Mesenchymal stem cell (in vitro differentiated cells and primary cell): Measurements from ENCODE around the gene IL4I1.
A peak's percentile ranks its signal among the peaks of the same experiment; 100 is the strongest.

ENCODE experiments used
- DNase-seq: peaks from one replicate; pipeline ENCODE4 v3.0.0-alpha.2; 2013
- H2AFZ ChIP-seq: one replicate; pipeline ENCODE4 v1.6.1; 2013; ENCODE audit warnings: low read depth, mild to moderate bottlenecking, control low read depth, inconsistent platforms, low read length, moderate library complexity
- H2AK5ac ChIP-seq: 2 replicates; pipeline ENCODE4 v1.6.1; 2013; ENCODE audit warnings: low read length, moderate library complexity, mild to moderate bottlenecking, inconsistent platforms; ENCODE audit not compliant: severe bottlenecking
- H2BK120ac ChIP-seq: one replicate; pipeline ENCODE4 v1.6.1; 2013; ENCODE audit warnings: low read depth, mild to moderate bottlenecking, inconsistent platforms, low read length, moderate library complexity
- H2BK12ac ChIP-seq, 2 experiments: one replicate each; pipeline ENCODE4 v1.6.1; 2013; ENCODE audit warnings: inconsistent platforms in 2 of 2, low read length in 2 of 2, mild to moderate bottlenecking in 2 of 2, moderate library complexity in 2 of 2, control low read depth in 1 of 2
- H2BK15ac ChIP-seq: one replicate; pipeline ENCODE4 v1.6.1; 2013; ENCODE audit warnings: mild to moderate bottlenecking, low read depth, inconsistent platforms; ENCODE audit not compliant: poor library complexity, severe bottlenecking
- H2BK5ac ChIP-seq: 2 replicates; pipeline ENCODE4 v1.6.1; 2013; ENCODE audit warnings: low read depth, mild to moderate bottlenecking, low read length, control low read depth, inconsistent platforms; ENCODE audit not compliant: poor library complexity, severe bottlenecking
- H3K14ac ChIP-seq, 2 experiments: one replicate each; pipeline ENCODE4 v1.6.1; 2013; ENCODE audit warnings: inconsistent platforms in 2 of 2, low read length in 2 of 2, control low read depth in 1 of 2, mild to moderate bottlenecking in 1 of 2, moderate library complexity in 1 of 2
- H3K18ac ChIP-seq, 2 experiments: one replicate each; pipeline ENCODE4 v1.6.1; 2013; ENCODE audit warnings: inconsistent platforms in 2 of 2, low read length in 2 of 2, control low read depth in 1 of 2, low read depth in 1 of 2, mild to moderate bottlenecking in 1 of 2
- H3K23ac ChIP-seq, 2 experiments: one replicate each; pipeline ENCODE4 v1.6.1; 2013; ENCODE audit warnings: inconsistent platforms in 2 of 2, low read length in 2 of 2, mild to moderate bottlenecking in 2 of 2, moderate library complexity in 2 of 2, control low read depth in 1 of 2
- H3K27ac ChIP-seq: 2 replicates; pipeline ENCODE4 v1.5.1; 2013; ENCODE audit warnings: mild to moderate bottlenecking, moderate library complexity, low read length, control low read depth, inconsistent platforms; ENCODE audit not compliant: poor library complexity, severe bottlenecking
- H3K27me3 ChIP-seq, 2 experiments: 2 replicates each; pipeline versions ENCODE4 v1.6.1 to v1.7.0; 2013; ENCODE audit warnings: low read length in 2 of 2, mild to moderate bottlenecking in 2 of 2, moderate library complexity in 2 of 2, control low read depth in 1 of 2, inconsistent platforms in 1 of 2; ENCODE audit not compliant: control insufficient read depth in 1 of 2, insufficient read depth in 1 of 2
- H3K36me3 ChIP-seq, 2 experiments: 2 replicates each; pipeline versions ENCODE4 v1.6.1 to v1.7.0; 2013; ENCODE audit warnings: low read length in 2 of 2, control low read depth in 1 of 2, inconsistent platforms in 1 of 2, low read depth in 1 of 2, mild to moderate bottlenecking in 1 of 2; ENCODE audit not compliant: insufficient read depth in 2 of 2, control insufficient read depth in 1 of 2
- H3K4ac ChIP-seq, 2 experiments: one replicate each; pipeline ENCODE4 v1.6.1; 2013; ENCODE audit warnings: inconsistent platforms in 2 of 2, low read length in 2 of 2, mild to moderate bottlenecking in 2 of 2, moderate library complexity in 2 of 2, control low read depth in 1 of 2, low read depth in 1 of 2
- H3K4me1 ChIP-seq: 2 replicates; pipeline ENCODE4 v1.6.1; 2013; ENCODE audit warnings: low read depth, low read length, control low read depth; ENCODE audit not compliant: control insufficient read depth, insufficient read depth
- H3K4me2 ChIP-seq: 2 replicates; pipeline ENCODE4 v1.6.1; 2013; ENCODE audit warnings: low read length, mild to moderate bottlenecking, inconsistent platforms; ENCODE audit not compliant: poor library complexity, severe bottlenecking
- H3K4me3 ChIP-seq, 2 experiments: 2 replicates each; pipeline versions ENCODE4 v1.5.1 to v1.7.0; 2013; ENCODE audit warnings: low read length in 2 of 2, mild to moderate bottlenecking in 2 of 2, control low read depth in 1 of 2, low read depth in 1 of 2; ENCODE audit not compliant: insufficient read depth in 1 of 2
- H3K79me1 ChIP-seq: replicated peaks from 2 replicates; pipeline ENCODE4 v1.6.1; 2013; ENCODE audit warnings: mild to moderate bottlenecking, control low read depth, low read length, inconsistent platforms; ENCODE audit not compliant: poor library complexity, severe bottlenecking
- H3K9ac ChIP-seq: 2 replicates; pipeline ENCODE4 v1.7.0; 2013; ENCODE audit warnings: mild to moderate bottlenecking, low read length, moderate library complexity
- H3K9me3 ChIP-seq: 2 replicates; pipeline ENCODE4 v1.7.0; 2013; ENCODE audit warnings: mild to moderate bottlenecking, low read length; ENCODE audit not compliant: control insufficient read depth
- H4K8ac ChIP-seq: one replicate; pipeline ENCODE4 v1.6.1; 2013; ENCODE audit warnings: inconsistent platforms, mild to moderate bottlenecking, low read length, moderate library complexity
- H4K91ac ChIP-seq: one replicate; pipeline ENCODE4 v1.6.1; 2013; ENCODE audit warnings: mild to moderate bottlenecking, low read length, inconsistent platforms
- WGBS: methylation state at CpG from one replicate; pipeline ENCODE4 v1.1.7; 2013; ENCODE audit warnings: mixed read lengths; 5-methylcytosine and 5-hydroxymethylcytosine counted together

IL4I1 gene

DNA sequence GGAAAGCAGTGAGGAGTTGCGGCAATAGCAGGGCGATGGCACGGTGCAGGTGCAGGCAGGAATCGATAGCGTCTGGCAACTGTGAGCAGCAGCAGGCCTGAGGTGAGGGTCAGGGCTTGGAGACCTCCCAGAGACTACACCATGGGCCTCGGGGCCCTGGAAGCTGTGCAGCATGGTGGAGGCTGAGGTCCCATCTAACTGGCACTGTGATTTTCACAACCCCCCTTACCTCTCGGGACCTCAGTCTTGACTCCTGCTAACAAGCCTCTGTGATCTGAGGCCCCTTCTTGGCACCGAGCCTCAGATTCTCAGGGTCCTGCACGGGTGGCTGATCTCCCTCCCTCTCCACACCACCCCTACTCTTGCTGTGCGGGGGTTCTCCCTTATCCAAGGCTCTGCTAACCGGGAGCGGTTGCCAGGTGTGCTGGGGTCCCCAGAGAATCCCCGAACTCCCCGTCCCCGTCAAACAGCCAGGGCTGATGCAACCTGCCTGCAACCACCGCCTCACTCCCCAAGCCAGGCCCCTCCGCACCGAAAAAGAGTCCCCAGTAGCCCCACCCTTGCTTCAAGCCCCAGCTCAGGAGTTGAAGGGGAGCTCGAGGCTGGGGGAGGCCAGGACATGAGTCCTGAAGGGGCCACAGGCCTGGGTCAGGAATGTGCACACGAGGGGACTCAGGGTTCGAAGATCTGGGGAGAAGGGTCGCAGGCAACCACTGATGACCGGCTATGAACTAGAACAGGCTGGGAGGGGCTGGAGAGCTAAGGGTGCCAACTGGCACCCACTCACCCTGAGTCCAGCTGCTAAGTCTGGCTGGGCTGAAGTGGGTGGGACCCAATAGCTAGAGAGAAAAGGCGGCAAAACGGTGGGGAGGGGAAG, 27.6 kb upstream of the IL4I1 start:
- H2BK15ac ChIP-seq: no peak overlapping the region
- peaks cover 57 to 62% of the 10 kb centered on the region in 2 experiments for H3K36me3 ChIP-seq
- H3K9ac ChIP-seq: peak overlapping the region; percentile 8
- H3K27me3 ChIP-seq: no peaks in the 10 kb centered on the region
- H3K9me3 ChIP-seq: no peaks in the 10 kb centered on the region
- no peak overlapping the region for H3K4me2 ChIP-seq
- H4K8ac ChIP-seq: no peak overlapping the region
- no peak overlapping the region for H2BK5ac ChIP-seq
- WGBS: 93% methylated on average over 25 of the region's 25 CpGs
- peaks cover 28% of the 10 kb centered on the region for H3K4me1 ChIP-seq
- H4K91ac ChIP-seq: peak overlapping the region; percentile 11
- H3K27ac ChIP-seq: no peak overlapping the region
- no peak overlapping the region for H3K4ac ChIP-seq
- H3K79me1 ChIP-seq: peaks cover 13% of the 10 kb centered on the region
- no peak overlapping the region for H3K18ac ChIP-seq
- H2BK12ac ChIP-seq: no peak overlapping the region
- H3K23ac ChIP-seq: no peak overlapping the region
- no peak overlapping the region for H3K4me3 ChIP-seq
- no peak overlapping the region for H3K14ac ChIP-seq
- H2BK120ac ChIP-seq: no peak overlapping the region
- H2AFZ ChIP-seq: no peak overlapping the region
- no peak for DNase-seq
- H2AK5ac ChIP-seq: no peak overlapping the region

- H2BK120ac ChIP-seq: no peak overlapping the region
- 96% methylated on average over 30 of the region's 31 CpGs for WGBS
- H3K27me3 ChIP-seq: no peaks in the 10 kb centered on the region
Observed at GRCh38 chr19:49923055-49924003, 26.6 kb upstream of the IL4I1 start.

DNA sequence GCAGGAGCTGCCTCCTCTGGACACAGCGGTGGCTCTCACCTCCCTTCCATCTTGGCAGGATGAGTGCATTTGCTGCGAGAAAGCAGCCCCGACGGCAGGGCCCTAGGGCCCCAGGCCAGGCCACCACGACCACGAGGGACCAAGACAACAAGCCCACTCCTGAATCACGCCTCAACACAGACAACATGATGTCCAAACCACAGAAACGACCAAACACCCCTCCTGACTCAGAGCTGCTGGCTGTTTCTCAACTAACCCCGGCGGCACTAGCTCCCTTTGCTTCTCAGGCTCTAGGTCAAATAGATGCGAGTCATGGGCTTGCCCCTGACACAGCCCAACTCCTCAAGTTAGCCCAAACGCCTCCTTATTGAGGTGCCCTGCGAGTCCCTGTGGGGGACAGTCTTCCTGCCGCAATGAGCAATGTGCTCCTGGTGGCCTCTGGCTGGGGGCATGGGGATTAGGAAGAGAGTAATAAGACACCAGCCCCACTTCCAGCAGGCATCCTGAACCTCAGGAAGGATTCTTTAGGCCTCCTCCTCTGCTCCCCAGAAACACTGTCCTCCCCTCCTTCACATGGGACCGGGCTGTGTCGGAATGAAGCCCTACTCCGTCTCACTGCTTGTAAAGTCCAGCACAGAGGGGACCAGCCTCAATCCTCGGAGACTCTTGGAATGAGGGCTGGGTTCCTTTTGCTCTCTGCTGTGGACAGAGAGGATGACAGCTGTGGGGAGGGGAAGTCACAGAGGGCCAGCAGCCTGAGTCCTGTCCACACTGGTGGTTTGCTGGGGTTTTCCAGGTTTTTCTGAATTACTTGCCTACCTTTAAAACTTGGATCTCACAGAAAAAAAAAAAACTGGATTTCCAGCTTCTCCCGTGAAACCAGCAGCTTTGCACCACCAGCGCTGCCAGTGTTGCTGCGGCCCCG, 25.4 kb upstream of the IL4I1 start:
- 81% methylated on average over 21 of the region's 22 CpGs for WGBS
- peak overlapping the region in 1 of 2 experiments; percentile 40 for H3K4ac ChIP-seq
- no peak overlapping the region for H2AFZ ChIP-seq
- H3K4me2 ChIP-seq: no peak overlapping the region
- peak overlapping the region in 1 of 2 experiments; percentile 48 for H3K18ac ChIP-seq
- H3K27ac ChIP-seq: no peak overlapping the region
- no peak overlapping the region for H4K91ac ChIP-seq
- no peak overlapping the region for H2BK12ac ChIP-seq
- H3K23ac ChIP-seq: peak overlapping the region in 1 of 2 experiments; percentile 30
- H3K9ac ChIP-seq: peak overlapping the region; percentile 50
- no peak overlapping the region for H3K4me3 ChIP-seq
- peak; percentile 86 for DNase-seq
- peaks cover 19% of the 10 kb centered on the region for H3K79me1 ChIP-seq
- no peak overlapping the region for H2BK5ac ChIP-seq
- peaks cover 23% of the 10 kb centered on the region for H3K4me1 ChIP-seq
- no peak overlapping the region for H2AK5ac ChIP-seq
- H3K27me3 ChIP-seq: no peaks in the 10 kb centered on the region
- H3K9me3 ChIP-seq: no peaks in the 10 kb centered on the region
- peaks cover 62 to 64% of the 10 kb centered on the region in 2 experiments for H3K36me3 ChIP-seq
- H2BK120ac ChIP-seq: no peak overlapping the region
- no peak overlapping the region for H3K14ac ChIP-seq
- peak overlapping the region; percentile 29 for H4K8ac ChIP-seq
- no peak overlapping the region for H2BK15ac ChIP-seq

More at GRCh38 chr19:49923055-49924003, 26.6 kb upstream of the IL4I1 start:
- Histone ChIP-seq H2AK5ac (no peak overlapping the region), H3K14ac (no peak overlapping the region), H2BK12ac (no peak overlapping the region), H2AFZ (no peak overlapping the region), H3K4me1 (peaks cover 30% of the 10 kb centered on the region), H3K79me1 (peaks cover 15% of the 10 kb centered on the region), H3K18ac (no peak overlapping the region), H2BK15ac (no peak overlapping the region), H3K9me3 (no peaks in the 10 kb centered on the region), H3K36me3 (peaks cover 63 to 64% of the 10 kb centered on the region in 2 experiments), H4K8ac (no peak overlapping the region), H3K9ac (peak overlapping the region; percentile 50), H3K23ac (no peak overlapping the region), H4K91ac (no peak overlapping the region), H3K4me2 (no peak overlapping the region), H3K4ac (no peak overlapping the region), H2BK5ac (no peak overlapping the region), H3K27ac (no peak overlapping the region), H3K4me3 (no peak overlapping the region)
- DNase-seq: no peak
